K562 (cell line): ENCODE data around the gene TMEM217. TPM values are rescaled to one million over a fixed set of nuclear protein-coding genes. Genes with fewer than 3 reads are reported as not detected.

ENCODE experiments used
- ARHGAP35 ChIP-seq: fragments of 450-650 bp; IDR thresholded peaks from 2 replicates; pipeline ENCODE4 v1.6.1; 2018; ENCODE audit not compliant: partially characterized antibody
- ARID4B ChIP-seq: sonication (generic); formaldehyde crosslinking; IDR thresholded peaks from 2 replicates; pipeline ENCODE4 v1.8.0; 2022; ENCODE audit warnings: mild to moderate bottlenecking, missing genetic modification reagents
- CTBP1 ChIP-seq: fragments of 450-650 bp; IDR thresholded peaks from 2 replicates; pipeline ENCODE4 v1.6.1; 2016; ENCODE audit warnings: borderline replicate concordance
- GTF2F1 ChIP-seq: IDR thresholded peaks from 2 replicates; pipeline ENCODE4 v1.6.1; 2011; ENCODE audit warnings: low read depth, low read length, improper control_type of control experiment
- HBP1 ChIP-seq: fragments of 450-650 bp; formaldehyde crosslinking; IDR thresholded peaks from 2 replicates; pipeline ENCODE4 v1.4.0; 2022; ENCODE audit warnings: missing genetic modification characterization
- HDAC3 ChIP-seq: fragments of 450-650 bp; IDR thresholded peaks from 2 replicates; pipeline ENCODE4 v1.6.1; 2018; ENCODE audit warnings: borderline replicate concordance, mild to moderate bottlenecking, moderate library complexity; ENCODE audit not compliant: partially characterized antibody
- POLR2B ChIP-seq: fragments of 450-650 bp; IDR thresholded peaks from 2 replicates; pipeline ENCODE4 v1.6.1; 2018; ENCODE audit warnings: low read depth; ENCODE audit not compliant: partially characterized antibody
- SRSF1 ChIP-seq: fragments of 200-400 bp; formaldehyde crosslinking; IDR thresholded peaks from 2 replicates; pipeline ENCODE4 v1.6.1; 2017; ENCODE audit warnings: mild to moderate bottlenecking, low read depth, low read length, moderate library complexity
- ZBTB1 ChIP-seq: sonication (generic); formaldehyde crosslinking; IDR thresholded peaks from 2 replicates; pipeline ENCODE4 v1.8.1; 2023; ENCODE audit warnings: missing genetic modification reagents, low read depth, mild to moderate bottlenecking, borderline replicate concordance
- ZC3H8 ChIP-seq: fragments of 450-650 bp; IDR thresholded peaks from 2 replicates; pipeline ENCODE4 v1.6.1; 2017
- ZEB2 ChIP-seq: fragments of 450-650 bp; IDR thresholded peaks from 2 replicates; pipeline ENCODE4 v1.6.1; 2016
- ZNF263 ChIP-seq: sonication (generic); formaldehyde crosslinking; IDR thresholded peaks from 2 replicates; pipeline ENCODE4 v1.8.0; 2022; ENCODE audit warnings: mild to moderate bottlenecking, missing genetic modification reagents, borderline replicate concordance
- ZNF316 ChIP-seq: fragments of 450-650 bp; IDR thresholded peaks from 2 replicates; pipeline ENCODE4 v1.6.1; 2016
- ZNF318 ChIP-seq, 2 experiments: fragments of 450-650 bp; IDR thresholded peaks; 2 replicates each; pipeline ENCODE4 v1.6.1; 2016; ENCODE audit warnings: mild to moderate bottlenecking in 2 of 2, borderline replicate concordance in 1 of 2, low read depth in 1 of 2, moderate library complexity in 1 of 2
- polyA plus RNA-seq, 8 experiments: library from polyadenylated mRNA; depleted of rRNA in 4 of 8; stranded (reverse) in 5 of 8; unstranded in 3 of 8; fragments of >200 nt; fragmentation: Nextera tagmentation in 2 of 8; fragmentation: Illumina TruSeq in 1 of 8; extraction: Ambion mirVana in 2 of 8; extraction: Trizol in 1 of 8; gene quantifications; 2 replicates each; pipeline versions ENCODE4 v1.2.1 to v1.2.3, GENCODE V29; 2011 to 2014; ENCODE audit warnings: inconsistent platforms in 1 of 8, missing spikeins in 1 of 8
- total RNA-seq, 7 experiments: library from RNA; depleted of rRNA in 6 of 7; stranded (reverse); fragments of >200 nt in 6 of 7; fragmentation: Illumina TruSeq in 2 of 7; extraction: Trizol in 2 of 7; gene quantifications; 2 replicates each; pipeline versions ENCODE4 v1.2.1 to v1.2.3, GENCODE V29; 2011 to 2021; ENCODE audit warnings: low replicate concordance in 1 of 7

The TMEM217 gene
- total and polyA plus RNA-seq, 9 of the 15 experiments (the other 6 are each of a cell fraction or from before 2014, with no cell fraction given): 1.3 to 8.0 (median 1.9) TPM

- no peak for TF ChIP-seq ARID4B (CRISPR knock-in tag)
- peak in 1 of 2 experiments; percentile 49; a peak in 1 of 4 replicates for TF ChIP-seq ZNF318 (IDR thresholded peaks at IDR 0.05; ENCODE audit: borderline replicate concordance in 1 of 2, low read depth in 1 of 2)
- no peak for TF ChIP-seq ZBTB1
- TF ChIP-seq SRSF1: no peak
- peak; percentile 60 for TF ChIP-seq POLR2B
- peak; percentile 31; the same call in 1 of the 2 replicates for TF ChIP-seq ZNF316
- no peak for TF ChIP-seq ZNF263
- TF ChIP-seq ARHGAP35: peak; percentile 92
- TF ChIP-seq ZEB2: peak; percentile 90
- peak; percentile 76 for TF ChIP-seq CTBP1
- no peak for TF ChIP-seq HDAC3
- TF ChIP-seq ZC3H8: peak; percentile 93
- no peak for TF ChIP-seq GTF2F1
- TF ChIP-seq HBP1 (CRISPR knock-in tag): peak; percentile 93
Measured at GRCh38 chr6:37204014-37204751, 53.8 kb downstream of the TMEM217 start (continued).
